ENCODE measurements around the gene CFAP210.
A peak's percentile ranks its signal among the peaks of the same experiment; 100 is the strongest.

Gene CFAP210, protein sequence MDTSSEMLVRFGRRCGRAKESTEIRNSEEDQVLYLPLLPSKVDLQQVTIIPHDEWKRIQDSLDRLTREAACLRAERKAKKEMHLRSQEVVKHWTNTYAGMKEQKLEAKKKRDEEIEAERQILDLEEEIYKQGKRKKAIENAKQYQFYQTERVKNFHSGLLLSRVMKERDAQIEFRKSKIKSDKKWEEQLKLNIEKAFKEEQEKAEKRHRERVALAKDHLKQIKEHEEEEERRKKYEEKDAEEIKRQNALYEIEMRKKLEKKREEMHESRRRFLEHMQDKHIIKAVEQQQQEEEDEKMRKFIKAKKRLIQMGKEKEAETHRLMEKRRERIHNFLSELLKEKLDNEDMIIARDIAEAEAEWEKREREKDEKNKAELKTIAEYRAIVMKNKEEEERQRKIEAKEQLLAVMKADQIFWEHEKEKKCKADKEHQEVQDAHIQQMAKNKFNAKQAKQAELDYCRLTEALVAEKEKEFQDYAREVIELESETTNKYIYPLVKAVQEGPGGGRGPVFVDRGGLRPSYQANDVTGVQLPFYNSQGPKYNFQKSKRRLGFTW

DNA sequence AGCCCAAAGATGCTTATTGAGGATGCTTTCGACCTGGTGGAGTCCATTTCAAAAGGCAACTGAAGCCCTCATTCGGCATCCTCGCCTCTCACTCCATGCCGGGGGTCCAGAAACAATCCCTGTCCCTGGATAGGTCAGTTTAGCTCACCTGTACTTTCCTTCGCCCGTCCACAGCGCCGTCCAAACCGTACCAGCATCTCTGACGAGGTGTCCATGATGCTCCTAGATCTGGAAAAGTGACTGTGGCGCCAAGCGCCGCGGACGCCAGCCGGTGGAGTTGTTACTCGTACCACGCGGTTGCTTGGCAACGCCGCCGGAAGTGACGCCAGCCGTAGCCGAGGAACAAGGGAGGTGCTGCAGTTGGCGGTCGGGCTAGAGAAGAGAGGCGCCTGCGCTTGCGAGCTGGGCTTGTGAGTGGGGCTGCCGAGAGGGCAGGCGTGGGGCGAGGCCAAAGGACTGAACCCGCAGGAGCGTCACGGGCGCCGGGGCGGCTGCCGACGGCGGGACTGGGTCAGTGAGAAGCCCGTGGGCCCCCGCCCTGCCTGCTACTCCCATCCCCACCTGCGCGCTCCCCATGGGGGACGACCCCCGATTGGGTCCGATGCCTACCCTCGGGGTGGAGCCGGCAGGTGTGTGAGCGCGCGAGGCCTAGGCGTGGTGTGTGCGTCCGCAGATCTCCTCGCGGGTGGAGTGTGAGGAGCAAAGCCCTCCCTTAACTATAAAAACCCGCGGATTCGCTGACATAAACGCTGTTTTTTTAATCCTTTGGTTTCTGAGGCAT, at the start of gene CFAP210, which contains the start of gene PHOSPHO2:
Gene CFAP210 (minus strand): TSS at position 293 of the 781 bp plus-strand sequence. CDS start 78 bp downstream, at position 215.
Gene PHOSPHO2 (plus strand): TSS at position 357 of the 781 bp plus-strand sequence. CDS start 6,503 bp downstream, outside the sequence.
- FAIRE-seq = peak; percentile 80

DNA sequence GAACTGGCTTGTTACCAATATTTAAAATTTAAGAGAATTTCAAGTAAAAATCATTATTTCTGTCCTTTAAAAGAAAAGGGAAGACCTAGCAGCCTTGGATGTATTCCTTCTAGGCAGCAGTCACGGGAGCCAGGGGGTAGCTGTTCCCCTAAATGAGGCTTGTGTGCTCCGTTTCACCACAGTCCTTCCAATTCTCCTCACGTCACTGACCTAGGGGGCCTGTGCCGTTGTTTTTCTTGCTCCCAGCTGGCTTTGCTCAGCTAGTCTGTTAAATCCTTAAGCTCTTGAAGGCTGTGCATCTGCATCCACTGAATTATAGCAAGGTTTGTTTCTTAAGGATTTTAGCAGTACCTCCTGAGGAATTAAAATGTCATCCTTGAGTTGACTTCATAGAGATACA, 49.3 kb upstream of the CFAP210 start:
- FAIRE-seq = no peak

DNA sequence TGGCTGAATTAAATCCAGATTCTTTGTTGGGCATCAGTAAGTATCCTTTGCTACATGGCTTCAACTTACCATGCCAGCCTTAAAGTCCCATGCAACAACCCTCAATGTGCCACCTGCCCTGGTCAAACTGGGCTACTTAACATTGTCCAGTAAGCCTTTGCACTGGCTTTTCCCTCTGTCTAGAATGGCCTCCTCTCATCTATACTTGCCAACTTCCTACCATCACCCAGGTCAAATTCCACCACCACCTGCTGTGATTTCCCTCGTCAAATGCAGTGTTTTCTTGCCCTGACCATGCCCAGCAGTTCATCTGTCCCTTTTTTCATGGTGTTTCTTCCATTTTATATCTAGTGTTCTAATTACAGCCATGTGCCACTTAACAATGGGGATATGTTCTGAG, 45.1 kb upstream of the CFAP210 start:
- FAIRE-seq = no peak

DNA sequence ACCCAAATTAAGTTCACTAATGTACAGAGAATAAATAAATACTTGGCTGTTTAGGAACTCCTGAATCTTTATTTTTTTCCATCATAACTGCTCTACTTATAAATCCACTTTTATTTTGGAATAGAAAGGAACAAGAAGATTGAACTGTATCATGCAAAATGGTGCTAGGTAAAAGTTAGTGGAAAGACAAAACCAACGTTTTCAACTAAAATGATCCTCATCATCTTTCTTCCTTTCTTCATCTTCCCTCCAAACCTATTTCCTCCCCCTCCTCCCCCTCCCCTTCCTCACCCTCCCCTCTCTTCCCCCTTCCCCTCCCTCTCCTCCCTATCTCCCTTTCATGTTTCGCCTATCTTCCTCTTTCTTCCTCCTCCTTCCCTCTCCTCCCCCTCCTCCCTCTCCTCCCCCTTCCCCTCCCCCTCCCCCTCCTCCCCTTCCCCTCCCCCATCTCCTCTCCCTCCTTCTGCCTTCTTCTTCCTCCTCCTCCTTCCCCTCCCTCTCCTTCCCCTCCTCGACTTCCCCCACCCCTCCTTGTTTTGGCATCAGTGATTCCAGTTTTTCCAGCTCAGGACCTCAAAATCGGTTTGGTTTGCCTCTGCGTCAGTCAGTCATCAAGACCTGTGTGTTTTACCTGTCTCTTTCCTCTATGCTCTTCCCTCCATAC, 44.5 kb upstream of the CFAP210 start:
- no peak for FAIRE-seq

DNA sequence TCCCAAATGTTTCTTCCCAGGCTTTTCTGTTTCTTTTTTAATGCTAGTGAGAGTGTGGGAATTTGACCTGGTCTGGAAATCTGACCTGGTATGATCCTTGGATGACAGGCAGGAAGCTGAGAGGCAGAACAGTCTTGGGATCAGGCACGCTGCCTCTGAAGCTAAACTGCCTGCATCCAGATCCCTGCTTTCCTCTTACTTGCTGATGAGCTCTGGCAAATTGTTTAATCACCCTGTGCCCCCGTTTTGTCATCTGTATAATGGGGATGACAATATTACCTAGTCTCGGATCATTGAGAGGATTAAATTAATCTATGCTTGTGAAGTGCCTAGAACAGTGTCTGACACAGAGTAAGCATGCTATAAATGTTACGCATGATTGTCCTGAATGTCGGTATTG, 42.7 kb upstream of the CFAP210 start:
- no peak for FAIRE-seq

DNA sequence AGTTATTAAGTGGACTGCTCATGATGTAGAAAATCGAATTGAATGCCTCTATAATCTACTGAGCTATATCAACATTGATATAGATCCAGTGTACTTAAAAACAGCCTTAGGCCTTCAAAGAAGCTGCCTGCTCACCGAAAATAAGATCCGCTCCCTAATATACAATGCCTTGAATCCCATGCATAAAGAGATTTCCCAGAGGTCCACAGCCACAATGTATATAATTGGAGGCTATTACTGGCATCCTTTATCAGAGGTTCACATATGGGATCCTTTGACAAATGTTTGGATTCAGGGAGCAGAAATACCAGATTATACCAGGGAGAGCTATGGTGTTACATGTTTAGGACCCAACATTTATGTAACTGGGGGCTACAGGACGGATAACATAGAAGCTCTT, 41.4 kb upstream of the CFAP210 start:
- no peak for FAIRE-seq

DNA sequence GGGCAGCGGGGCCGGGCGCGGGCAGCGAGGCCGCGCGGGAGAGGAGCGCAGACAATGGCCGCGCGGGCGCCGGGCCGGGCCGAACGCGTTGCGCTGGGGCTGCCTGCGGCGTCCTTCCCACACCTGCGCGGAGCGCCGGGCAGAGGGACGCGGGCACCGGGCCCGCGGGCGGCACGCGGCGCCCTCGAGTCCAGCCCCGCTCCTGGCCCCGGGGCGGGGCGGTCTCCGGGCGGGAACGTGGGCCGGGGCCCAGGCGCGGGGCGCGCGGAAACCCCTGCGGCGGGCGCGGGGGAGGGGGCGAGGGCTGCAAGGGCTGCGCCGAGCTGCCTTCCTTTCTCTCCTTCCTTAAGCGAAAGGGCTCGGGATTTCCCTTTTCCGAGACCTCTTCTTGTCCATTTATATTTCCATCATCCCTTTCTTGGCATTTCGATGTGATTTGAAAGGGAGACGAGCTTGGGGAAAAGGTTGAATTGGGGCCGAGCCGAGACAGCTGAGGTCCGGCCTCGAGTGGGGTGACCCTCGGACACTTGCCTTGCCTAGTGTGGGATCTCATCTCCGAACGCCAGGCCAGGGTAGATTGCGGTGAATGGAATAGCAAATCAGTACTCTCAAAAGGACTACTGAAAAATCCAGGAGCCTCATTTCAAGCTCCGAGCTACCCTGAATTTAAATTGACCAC, 40.1 kb upstream of the CFAP210 start:
- no peak for FAIRE-seq

DNA sequence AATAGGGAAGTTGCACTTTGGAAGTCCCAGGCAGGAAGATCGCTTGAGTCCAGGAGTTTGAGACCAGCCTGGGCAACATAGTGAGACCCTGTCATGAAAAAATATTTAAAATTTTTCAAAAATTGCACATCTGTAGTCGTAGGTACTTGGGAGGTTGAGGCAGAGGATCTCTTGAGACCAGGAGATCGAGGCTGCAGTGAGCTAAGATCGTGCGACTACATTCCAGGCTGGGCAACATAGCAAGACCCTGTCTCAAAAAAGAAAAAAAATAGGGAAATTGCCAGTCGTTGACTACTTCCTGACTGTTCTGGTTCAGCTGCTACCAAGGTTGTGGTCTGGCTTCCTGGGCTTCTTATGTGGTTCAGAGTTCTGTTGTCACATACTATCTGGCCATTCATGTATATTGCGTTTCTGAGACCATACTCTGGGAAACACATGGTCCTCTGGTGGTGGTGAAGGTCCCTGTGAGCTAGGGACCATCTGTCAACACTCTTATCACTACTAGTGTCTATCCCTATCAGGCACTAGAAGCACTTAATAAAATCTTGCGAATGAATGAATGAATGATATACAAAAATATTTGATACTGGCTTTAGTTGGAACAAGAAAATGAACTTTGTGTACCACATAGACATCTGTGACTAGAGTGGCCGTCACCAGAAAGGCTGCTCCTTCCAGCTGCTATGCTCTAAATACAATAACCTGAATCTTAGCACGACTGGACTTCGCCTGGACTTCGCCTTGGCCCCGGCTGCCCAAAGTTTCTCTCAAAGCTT, 38.6 kb upstream of the CFAP210 start:
- no peak for FAIRE-seq

DNA sequence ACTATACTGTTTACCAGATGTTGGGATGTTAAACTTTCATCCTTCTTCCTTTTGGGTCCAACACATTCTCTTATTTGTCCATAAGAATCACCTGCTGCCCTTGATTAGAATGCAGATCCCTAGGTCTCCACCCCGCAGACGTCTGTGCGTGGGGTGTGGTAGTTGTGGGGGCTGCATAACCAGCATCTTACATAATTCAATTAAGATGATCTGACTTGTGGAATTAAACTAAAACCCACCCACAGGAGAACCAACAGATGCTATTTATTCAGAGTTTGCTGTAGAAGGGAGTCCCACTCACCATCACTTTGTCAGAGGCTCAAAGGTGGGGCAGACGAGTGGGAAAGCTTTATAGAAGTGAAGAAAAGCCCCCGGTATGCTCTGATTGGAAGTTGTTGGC, 37.9 kb upstream of the CFAP210 start:
- FAIRE-seq = no peak

DNA sequence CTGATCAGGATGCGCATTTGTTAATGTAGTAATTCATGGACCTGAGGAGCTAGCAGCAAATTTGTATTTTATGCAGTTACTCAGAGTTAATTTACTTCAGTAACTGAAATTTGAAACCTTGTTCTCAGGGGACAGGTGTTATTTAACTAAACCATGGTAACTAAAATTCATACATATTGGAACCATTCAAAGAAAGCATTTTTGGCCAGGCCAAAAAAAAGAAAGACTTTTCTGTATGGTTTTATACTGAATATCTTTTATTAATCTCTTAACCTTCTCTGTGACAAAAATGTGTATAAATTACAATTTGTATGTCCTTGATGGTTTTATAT, 35.0 kb upstream of the CFAP210 start:
- FAIRE-seq = no peak

DNA sequence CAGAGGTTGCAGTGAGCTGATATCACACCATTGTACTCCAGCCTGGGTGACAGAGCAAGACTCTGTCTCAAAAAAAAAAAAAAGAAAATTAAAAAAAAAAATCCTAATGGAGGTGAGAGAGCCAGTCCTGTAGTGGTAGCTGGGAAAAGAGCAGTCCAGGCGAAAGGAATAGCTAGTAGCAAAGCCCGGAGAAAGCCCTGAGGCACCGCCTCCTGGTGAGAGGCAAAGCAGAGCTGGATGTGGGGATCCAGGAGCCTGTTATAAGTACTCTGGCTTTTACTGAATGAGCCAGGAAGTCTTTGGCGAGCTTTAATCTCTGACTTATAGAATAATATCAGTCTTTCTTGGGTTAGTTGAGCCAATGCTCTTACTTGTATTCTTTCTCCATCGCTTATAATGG, 32.9 kb upstream of the CFAP210 start:
- no peak for FAIRE-seq

DNA sequence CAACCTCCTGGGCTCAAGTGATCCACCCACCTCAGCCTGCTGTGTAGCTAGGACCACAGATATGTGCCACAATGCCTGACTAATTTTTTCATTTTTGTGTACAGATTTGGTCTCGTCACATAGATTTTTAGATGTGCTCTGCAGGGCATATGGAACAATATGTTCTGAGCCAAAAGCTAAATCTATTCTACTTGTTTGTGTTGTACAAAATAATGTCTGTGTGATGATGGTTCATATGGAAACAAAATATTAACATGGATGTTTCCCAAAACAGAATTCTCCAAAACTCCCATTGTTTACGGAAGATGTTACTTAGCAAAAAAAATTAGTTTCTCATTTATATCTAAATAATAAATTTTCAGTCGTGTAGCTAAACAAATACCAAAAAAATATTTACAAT, 26.8 kb upstream of the CFAP210 start:
- no peak for FAIRE-seq

DNA sequence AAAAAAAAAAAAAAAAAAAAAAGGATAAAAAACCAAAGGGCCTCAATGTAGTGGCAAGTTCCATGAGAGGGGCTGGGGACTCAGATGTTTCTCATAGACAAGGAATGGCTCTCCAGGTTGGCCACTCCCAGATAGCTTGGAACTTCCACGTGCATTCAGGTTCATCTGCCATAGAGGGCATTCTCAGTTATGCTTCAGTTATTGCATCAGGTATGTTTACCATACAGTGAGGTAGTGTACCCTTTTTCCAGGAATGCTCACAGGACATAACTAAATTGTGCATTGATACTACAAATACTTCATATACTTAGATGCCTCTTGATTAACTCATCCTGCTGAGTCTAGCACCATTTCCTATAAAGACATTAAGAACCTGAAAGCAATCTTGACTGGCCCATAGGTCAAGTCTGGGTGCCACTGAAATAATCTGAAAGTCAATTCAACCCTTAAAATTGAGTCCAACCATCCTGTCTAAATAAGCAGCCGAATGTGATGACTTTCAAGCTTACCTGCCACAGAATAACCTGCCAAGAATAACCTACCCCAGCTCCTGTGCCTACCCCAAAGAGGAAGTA, 24.8 kb upstream of the CFAP210 start:
- no peak for FAIRE-seq

DNA sequence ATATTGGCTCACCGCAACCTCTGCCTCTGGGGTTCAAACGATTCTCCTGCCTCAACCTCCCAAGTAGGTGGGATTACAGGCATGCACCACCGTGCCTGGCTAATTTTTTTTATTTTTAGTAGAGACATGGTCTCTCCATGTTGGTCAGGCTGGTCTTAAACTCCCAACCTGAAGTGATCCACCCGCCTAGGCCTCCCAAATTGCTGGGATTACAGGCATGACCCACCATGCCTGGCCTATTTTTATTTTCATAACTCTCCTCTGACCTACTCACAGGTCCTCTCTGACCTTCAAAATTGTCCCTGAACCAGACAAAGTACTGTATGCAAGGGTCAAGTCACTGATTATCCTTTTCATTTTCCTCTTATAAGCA, 23.5 kb upstream of the CFAP210 start:
- FAIRE-seq = no peak

DNA sequence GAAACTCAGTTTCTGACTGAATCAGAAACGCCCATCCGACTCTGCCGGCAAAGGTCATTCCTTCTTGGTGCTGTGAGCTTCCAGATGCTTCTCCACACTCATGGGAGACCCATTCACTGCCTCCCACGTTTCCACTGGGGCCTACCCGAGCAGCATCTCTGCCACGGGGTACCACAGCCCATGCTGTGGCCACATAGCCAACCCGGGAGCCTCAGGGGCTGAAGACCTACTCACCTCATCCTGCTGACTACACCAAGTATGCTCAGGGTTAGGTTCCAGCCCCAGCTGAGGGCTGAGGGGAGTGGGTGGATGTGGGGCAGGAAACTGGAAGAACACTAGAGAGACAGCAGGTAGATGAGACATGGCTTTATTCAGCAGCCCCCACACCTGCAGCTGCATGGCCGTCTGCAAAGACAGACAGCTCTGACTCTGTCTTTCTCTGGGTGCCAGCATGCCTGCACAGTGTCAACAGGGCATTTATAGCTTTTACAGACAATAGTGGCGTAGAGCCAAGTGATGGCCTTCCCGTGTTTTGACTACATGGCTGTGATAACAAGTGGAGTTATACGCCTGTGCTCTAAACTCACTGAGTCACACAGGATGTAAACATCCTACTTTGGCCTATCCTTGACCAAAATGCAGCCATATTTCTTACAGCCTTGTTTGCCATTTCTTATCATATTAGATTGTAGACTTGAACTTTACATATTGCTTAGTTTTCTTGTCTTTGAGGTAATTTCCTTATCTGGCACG, 22.9 kb upstream of the CFAP210 start:
- no peak for FAIRE-seq

DNA sequence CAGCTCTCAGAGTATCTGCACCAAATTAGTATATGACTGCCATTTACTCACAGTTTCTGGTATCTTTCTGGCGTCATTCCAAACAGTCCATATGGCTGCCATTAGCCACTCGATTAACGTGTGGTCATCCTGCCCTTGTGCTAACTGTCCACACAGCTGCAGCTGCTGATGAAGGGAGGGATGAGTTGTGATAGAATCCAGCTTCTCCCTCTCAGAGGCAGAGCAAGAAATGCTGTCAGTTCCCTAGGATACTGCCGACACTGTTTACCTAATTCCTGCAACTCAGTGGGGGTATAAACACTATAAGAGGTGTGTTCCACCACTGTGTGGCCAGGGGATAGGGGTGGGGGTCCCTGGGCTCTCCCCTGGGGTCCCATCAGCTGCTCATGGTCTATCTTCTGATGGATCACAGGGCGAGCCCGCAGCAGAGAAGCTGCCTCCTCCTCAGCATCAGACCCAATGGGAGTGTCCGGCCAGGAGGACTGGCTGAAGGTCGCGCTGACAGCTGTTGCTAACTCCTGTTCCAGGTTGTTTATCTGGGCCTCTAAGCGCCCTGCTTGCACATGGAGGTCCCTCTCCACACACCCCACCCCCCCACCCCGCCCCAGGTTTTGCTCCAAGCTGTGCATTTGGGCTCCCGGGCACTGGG, 22.2 kb upstream of the CFAP210 start:
- no peak for FAIRE-seq

DNA sequence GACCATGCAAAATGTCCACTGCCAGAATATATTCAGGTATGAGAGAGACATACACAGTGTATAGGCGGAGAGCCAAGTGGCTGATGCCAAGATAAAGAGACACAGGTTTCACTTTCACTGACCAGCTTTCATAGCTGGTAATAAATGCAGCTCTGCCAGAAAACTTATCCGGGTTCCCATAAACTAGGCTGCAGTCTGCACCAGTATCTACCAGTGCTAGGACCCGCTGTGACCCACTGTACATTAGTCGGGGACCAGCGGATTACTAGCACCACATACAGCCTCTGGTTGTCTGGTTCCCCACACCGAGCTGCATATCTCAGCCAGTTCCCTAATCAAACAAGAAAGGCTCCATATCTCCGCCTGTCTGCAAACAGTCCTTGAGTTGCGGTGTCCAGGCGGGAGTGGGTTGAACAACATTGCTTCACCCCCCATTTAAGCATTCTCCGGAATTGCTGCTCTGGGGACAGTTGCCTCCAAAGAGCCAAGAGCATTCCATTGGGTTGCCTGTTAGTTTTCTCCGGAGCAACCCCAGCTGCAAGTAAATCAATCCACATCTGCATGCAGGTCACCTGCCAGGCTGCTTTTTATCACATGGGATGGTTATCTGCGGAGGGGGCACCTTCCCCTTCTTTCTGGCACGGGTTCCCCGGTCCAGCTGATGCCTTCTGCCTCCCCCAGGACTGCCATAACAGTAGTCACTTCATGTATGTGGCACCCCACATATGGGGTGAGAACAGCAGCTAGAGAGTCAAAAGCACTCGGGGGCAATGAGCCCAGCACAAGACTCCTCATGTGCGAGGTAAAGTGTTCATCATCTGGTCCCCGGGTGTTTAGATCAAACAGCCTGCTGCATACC, 21.4 kb upstream of the CFAP210 start:
- FAIRE-seq = no peak

DNA sequence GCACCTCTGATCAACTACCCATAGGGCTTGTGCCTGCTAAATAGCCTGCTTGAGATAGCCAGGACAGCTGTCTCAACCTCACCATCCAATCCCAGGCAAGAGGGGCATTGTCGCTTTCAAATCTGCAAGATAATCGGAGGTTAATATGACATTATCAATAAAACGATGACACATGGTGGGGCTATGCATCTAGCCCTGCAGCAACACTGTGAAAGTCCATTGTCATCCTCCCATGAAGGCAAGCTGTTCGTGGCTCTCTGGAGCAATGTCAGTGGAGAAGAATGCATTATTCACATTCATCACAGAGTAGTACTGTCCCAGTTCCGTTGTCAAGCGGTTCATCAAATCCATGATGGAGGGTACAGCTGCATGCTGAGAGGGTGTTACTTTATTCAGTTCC, 20.5 kb upstream of the CFAP210 start:
- no peak for FAIRE-seq

DNA sequence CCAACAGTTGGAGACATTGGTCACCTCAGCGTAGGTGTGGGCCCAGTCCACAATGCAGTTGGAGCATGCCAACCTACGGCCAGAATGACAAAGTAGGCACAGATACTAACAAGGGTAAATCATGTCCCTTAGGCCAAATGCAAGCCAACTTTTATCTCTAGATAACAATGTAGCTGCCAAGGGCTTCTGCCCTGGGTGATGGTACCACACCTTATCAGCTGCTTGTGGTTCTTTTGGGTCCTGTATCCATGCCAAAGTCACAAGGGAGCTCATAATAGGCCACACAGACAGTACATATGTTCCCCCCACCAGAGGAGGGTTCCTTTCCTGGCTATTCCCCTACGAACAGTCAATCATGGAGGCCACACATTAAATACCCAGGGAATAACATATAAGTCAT, 19.1 kb upstream of the CFAP210 start:
- no peak for FAIRE-seq
